ENCODE data around the gene RNPEPL1. TPM values are rescaled to one million over a fixed set of nuclear protein-coding genes. Genes with fewer than 3 reads are reported as not detected.

The RNPEPL1 gene
- total RNA-seq, 4 donors from 2014 or later, result 7.2 to 38.7 (median 14.4) TPM

GRCh38 chr2:240605867-240606743 is 37.8 kb downstream of the RNPEPL1 start:
- Histone ChIP-seq H3K9me3 (no peaks in the 10 kb centered on the region), H3K27me3 (no peaks in the 10 kb centered on the region), H3K4me1 (no peaks in the 10 kb centered on the region), H3K4me3 (no peak overlapping the region), H3K27ac (no peak overlapping the region), H3K36me3 (no peaks in the 10 kb centered on the region)
- no peak for DNase-seq
- no peak for TF ChIP-seq CTCF (IDR thresholded peaks at IDR 0.05)
- no peak for TF ChIP-seq POLR2A (IDR thresholded peaks at IDR 0.05)
- intact Hi-C loops (cut with DNase I; ENCODE audit: low total_unique reads), result no loop called here

GRCh38 chr2:240611601-240612210 is 43.4 kb downstream of the RNPEPL1 start:
- no peaks in the 10 kb centered on the region for H3K27me3 ChIP-seq
- H3K4me1 ChIP-seq, result no peaks in the 10 kb centered on the region
- TF ChIP-seq CTCF (IDR thresholded peaks at IDR 0.05) (no peak), POLR2A (IDR thresholded peaks at IDR 0.05) (no peak)
- no peak overlapping the region for H3K4me3 ChIP-seq
- DNase-seq, result no peak
- H3K9me3 ChIP-seq, result no peaks in the 10 kb centered on the region
- H3K36me3 ChIP-seq, result no peaks in the 10 kb centered on the region
- H3K27ac ChIP-seq, result no peak overlapping the region
- intact Hi-C loops (cut with DNase I; ENCODE audit: low total_unique reads), result no loop called here

- Histone ChIP-seq H3K27ac (no peak overlapping the region), H3K27me3 (no peaks in the 10 kb centered on the region), H3K4me1 (no peaks in the 10 kb centered on the region), H3K36me3 (no peaks in the 10 kb centered on the region), H3K4me3 (no peak overlapping the region), H3K9me3 (no peaks in the 10 kb centered on the region)
- intact Hi-C loops (cut with DNase I; ENCODE audit: low total_unique reads), result no loop called here
- TF ChIP-seq CTCF (IDR thresholded peaks at IDR 0.05) (no peak), POLR2A (IDR thresholded peaks at IDR 0.05) (no peak)
- DNase-seq, result no peak
These were observed 45.5 kb downstream of the RNPEPL1 start for GRCh38 chr2:240613781-240614180.

- Histone ChIP-seq H3K4me1 (no peaks in the 10 kb centered on the region), H3K27ac (no peak overlapping the region), H3K9me3 (no peaks in the 10 kb centered on the region), H3K4me3 (no peak overlapping the region), H3K36me3 (no peaks in the 10 kb centered on the region), H3K27me3 (no peaks in the 10 kb centered on the region)
- intact Hi-C loops (cut with DNase I; ENCODE audit: low total_unique reads), result no loop called here
- DNase-seq, result no peak
- no peak for TF ChIP-seq CTCF (IDR thresholded peaks at IDR 0.05)
- TF ChIP-seq POLR2A (IDR thresholded peaks at IDR 0.05), result no peak
These were observed 46.1 kb downstream of the RNPEPL1 start for GRCh38 chr2:240614391-240614790.

GRCh38 chr2:240615396-240615795 is 47.1 kb downstream of the RNPEPL1 start:
- H3K4me1 ChIP-seq, result no peaks in the 10 kb centered on the region
- H3K4me3 ChIP-seq, result no peak overlapping the region
- no peaks in the 10 kb centered on the region for H3K36me3 ChIP-seq
- intact Hi-C loops (cut with DNase I; ENCODE audit: low total_unique reads), result no loop called here
- TF ChIP-seq POLR2A (IDR thresholded peaks at IDR 0.05) (no peak), CTCF (IDR thresholded peaks at IDR 0.05) (no peak)
- DNase-seq, result no peak
- H3K9me3 ChIP-seq, result no peaks in the 10 kb centered on the region
- H3K27me3 ChIP-seq, result no peaks in the 10 kb centered on the region
- no peak overlapping the region for H3K27ac ChIP-seq

Data from uterus (tissue), 4 donors.